HPDE6-E6E7 (cell line): ENCODE results near the gene C14orf93.

Experiments used
- DNase-seq: peaks from one replicate; pipeline ENCODE4 v3.0.0; 2011; ENCODE audit warnings: missing footprints; ENCODE audit errors: extremely low spot score

Gene C14orf93

DNA sequence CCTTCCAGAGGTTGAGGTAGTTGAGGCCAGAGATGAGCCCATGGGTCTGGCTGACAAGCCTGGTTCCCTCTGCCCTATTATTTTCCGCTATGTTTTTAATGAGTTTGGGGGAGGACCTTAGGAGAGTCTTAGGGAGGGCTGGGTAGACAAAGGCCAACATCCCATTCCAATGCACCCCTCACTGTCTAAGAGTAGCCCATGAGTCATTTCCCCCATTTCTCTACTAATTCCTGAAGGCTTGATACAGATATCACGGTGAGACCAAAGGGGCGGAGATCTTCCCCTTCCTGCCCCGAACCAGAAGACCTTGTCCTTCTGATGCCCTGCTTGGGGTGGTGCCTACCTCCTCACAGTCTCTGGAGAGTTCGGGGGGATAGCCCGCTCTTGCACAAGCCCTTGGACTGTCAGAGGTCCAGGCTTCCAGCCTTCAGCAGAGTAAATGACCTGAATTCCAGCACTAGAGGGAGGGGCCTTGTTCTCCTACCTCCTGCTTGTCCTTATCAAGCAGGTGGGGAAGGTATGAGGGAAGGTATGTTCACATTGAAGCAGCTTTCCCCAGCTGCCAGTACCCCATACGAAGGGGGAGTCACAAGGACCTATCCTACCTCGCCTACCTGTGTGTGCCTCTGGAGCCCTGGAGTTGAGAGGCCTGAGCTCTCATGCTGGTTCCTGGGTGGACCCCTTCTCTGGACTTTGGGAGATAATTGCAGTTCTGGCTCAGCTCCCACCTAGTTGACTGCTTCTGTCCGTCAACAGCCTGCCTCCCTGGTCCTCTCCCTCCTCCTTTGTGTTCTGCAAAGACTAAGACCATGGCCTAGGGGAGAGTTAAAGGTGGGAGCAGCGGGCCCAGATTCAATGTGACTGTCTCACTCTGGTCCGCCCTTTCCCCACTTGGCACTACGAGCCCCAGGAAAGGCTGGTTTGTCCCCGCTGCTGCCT, 35.7 kb upstream of the C14orf93 start:
- no peak for DNase-seq

DNA sequence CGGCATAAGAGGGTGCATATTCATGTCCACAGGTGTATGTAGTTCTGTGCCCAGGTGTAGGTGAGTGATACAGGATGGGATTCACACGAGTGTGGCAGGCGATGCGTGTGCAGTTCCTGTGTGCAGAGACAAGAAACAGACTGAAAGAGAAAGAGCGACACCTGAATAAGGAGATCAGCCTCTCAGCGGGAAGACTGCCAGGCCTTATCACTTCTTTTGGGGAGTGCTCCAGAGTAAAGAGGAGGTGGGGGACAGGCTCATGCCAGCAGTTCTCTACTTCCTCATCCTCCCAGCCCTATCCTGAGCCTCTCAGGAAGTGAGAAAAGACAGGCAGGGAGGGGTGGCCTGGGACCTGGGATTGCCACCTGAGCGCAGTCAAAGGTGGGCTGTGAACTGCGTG, 34.9 kb upstream of the C14orf93 start:
- no peak for DNase-seq

DNA sequence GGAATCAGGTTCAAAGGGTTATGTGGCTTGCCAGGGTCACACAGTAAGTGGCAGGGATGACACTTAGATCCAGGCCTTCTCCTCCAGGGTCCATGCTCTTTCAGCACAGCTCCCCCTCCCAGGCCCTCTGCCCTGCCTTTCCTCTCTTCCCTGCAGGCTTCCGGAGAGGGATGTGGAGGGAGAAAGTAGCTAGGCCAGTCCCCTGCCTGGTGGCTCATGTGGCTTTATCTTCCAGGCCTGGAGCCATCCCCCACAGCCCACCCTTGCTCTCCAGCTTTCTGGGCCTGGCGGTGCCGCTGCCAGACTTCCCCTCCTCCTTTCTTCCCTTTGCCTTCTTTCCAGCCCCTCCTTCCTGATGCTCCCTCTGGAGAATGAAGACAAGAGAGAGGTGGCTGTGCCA, 33.8 kb upstream of the C14orf93 start:
- no peak for DNase-seq

DNA sequence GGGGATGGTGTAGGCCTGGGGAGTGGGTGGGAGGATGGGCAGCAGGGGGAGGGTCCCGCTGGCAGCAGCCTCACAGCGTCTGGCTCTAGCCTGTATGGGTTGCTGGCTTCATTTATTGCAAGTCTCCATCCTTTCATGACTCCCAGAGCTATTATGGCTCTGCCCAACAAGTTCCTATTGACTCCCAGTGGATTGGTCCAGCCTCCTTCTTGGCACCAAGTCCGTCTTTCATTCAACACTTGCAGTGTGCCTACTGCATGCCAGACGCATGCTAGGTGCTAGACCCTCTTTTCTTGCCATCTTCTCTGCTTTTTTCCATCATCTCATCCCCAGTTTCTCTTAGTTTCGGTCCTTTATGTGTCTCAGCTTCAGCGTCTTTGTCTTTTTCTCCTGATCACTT, 33.2 kb upstream of the C14orf93 start:
- no peak for DNase-seq

DNA sequence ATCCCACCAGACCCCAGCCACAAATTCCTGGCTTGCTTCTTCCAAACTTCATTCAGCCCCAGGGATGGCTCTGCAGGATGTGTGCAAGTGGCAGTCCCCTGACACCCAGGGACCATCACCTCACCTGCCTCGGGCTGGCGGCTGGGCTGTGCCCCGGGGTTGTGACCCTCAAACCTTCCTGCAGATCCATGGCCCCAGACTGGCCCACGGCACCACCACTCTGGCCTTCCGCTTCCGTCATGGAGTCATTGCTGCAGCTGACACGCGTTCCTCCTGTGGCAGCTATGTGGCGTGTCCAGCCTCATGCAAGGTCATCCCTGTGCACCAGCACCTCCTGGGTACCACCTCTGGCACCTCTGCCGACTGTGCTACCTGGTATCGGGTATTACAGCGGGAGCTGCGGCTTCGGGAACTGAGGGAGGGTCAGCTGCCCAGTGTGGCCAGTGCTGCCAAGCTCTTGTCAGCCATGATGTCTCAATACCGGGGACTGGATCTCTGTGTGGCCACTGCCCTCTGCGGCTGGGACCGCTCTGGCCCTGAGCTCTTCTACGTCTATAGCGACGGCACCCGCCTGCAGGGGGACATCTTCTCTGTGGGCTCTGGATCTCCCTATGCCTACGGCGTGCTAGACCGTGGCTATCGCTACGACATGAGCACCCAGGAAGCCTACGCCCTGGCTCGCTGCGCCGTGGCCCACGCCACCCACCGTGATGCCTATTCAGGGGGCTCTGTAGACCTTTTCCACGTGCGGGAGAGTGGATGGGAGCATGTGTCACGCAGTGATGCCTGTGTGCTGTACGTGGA, 32.4 kb upstream of the C14orf93 start, which contains the start of gene PSMB11:
TSS of gene PSMB11 (plus strand) at position 51 of the 804 bp plus-strand sequence. CDS start at position 65, 14 bp downstream.
- no peak for DNase-seq

DNA sequence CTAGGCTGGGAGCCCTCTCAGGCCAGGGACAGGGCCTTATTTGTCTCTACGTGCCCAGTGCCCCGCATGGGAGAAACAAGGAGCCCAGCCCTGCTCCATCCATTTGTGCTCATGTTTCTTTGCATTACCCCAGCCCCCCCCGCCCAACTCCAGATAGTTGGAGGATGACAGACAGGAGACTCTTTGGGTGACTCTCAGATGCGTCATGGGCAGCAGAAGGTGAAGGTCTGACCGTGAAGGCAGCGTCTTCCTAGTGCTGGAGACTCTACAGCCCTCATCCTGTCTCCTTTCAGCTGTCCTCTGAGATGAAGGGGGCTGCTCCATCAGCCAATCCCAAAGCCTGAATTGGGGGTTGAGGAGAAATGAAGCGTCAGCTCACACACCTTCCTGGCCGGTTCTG, 31.8 kb upstream of the C14orf93 start:
- peak; percentile 56 for DNase-seq

DNA sequence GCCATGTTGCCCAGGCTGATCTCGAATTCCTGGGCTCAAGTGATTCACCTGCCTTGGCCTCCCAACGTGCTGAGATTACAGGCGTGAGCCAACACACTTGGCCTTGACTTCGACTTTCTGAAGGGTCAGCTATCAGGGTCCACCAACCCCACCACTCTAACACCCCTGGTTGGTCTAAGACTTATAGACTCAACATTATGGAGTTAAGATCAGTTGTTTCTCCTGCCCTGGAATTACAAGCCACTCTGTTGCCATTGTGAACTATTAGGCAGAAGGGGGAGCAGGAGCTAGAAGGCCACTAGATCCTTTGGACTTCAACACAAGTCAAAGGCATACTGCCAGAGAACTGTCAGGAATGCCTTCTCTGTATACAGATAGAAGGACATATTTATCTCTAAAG, 30.2 kb upstream of the C14orf93 start:
- DNase-seq, result no peak

DNA sequence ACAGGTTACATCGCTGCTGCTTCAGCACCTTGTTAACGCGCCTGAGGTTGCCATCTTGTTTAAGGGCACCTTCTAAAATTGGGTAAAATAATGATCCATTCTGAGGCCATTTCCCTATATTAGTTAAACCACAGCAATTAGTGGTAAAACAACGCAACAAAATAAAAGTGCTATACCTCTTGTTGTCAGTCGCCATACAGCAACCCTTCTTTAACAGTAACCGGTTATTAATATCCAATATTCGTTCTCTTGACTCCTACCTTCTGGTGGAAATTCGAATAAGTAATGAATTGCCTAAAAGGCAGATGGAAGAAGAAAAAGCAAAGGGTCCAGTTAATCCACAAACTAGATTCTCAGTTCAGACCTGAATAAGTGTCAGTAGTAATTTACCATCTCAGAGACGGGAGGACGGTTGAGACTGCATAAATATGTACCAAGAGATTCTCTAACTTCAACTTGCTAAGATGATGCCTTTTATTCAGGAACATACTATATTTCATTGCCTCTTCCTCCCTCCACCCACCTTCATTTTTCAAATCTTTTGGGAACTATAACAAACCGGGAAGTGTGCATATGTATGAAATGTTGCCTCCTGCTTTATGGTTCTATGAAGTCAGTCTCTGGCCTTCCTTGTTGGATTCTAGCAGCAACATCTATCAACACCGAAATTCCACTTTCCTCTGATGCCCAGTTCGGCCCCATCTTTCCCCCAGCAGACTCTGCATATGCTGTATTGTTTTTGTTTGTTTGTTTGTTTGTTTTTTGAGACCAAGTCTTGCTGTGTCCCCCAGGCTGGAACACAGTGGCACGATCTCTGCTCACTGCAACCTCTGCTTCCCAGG, 25.6 kb upstream of the C14orf93 start:
- no peak for DNase-seq

DNA sequence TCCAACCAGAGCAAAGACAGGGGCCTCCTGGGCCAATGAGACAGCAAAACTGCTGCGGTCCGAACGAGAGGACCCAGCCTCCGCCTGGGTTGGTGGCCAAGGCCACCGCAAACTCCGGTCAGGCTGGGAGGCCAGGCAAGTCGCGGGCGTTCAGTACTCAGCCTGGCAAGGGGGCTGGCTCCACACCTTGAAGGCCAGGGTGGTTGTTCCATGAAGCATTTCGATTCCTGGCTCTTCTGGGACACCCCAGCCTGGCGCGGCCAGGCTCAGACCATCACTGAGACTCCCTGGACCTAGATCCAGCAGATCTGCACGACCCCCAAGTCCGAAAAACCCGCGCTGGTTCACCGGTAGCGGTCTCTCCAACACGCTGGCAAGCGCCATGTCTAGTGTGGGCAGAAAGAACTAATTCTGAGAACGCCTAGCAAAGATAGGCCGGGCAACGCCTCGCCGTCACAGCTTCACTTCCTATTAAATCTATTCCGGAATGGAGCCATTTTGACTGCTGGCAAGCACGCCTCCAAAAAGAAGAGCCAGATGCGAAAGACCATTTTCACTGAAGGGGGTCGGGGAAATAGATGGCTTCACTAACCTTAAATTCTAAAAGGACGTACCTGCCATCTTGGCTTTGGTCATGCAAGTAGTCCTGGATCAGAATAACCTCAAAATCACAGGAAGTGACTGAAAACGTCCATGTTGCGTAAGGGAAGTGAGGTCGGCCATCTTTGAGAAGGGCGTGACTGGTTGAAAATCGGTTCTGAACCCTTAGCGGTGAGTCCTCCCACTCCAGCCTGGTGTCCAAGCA, 24.8 kb upstream of the C14orf93 start, which contains the start of gene PSMB5:
TSS of gene PSMB5 (minus strand) at position 403 of the 805 bp plus-strand sequence. CDS start at position 384, 19 bp downstream.
- DNase-seq, result peak; percentile 96

DNA sequence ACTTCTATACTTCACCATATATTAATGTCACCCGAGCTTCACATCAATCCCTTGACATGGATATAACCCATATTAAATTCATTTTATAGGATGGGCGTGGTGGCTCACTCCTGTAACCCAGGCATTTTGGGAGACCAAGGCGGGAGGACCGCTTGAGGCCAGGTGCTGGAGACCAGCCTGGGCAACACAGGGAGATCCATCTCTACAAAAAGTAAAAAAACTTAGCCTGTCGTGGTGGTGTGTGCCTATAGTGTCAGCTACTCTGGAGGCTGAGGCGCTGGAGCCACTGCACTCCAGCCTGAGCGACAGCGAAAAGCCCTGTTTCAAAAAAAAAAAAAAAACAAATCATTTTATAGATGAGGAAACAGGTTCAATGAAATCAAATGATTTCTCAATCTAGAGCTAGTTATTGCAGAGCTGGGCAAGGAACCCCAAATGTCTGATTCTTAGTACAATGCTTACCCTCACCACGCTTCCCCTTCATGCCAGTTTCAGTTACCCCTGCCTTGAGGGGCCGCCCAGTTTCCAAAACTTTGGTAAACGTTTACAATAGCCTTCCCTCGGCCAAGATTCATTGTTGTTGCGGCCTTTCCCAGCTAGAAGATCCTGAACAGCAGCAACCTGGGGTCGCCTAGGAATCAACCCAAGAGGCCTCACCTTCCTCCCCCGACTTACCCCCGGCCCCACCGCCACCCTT, 24.0 kb upstream of the C14orf93 start:
- no peak for DNase-seq

DNA sequence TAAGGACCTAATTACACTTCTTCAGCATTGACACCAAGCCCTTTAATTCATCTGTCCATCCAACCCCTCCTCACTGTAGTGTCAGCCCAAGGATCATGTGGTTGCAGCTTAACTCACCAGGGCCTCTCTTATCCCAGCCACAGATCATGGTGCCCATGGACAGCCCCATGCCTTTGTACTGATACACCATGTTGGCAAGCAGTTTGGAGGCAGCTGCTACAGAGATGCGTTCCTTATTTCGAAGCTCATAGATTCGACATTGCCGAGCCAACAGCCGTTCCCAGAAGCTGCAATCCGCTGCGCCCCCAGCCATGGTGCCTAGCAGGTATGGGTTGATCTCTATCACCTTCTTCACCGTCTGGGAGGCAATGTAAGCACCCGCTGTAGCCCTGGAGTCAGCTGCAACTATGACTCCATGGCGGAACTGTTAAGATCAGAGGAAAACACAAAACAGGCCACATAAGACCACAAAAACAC, 23.3 kb upstream of the C14orf93 start:
- no peak for DNase-seq

DNA sequence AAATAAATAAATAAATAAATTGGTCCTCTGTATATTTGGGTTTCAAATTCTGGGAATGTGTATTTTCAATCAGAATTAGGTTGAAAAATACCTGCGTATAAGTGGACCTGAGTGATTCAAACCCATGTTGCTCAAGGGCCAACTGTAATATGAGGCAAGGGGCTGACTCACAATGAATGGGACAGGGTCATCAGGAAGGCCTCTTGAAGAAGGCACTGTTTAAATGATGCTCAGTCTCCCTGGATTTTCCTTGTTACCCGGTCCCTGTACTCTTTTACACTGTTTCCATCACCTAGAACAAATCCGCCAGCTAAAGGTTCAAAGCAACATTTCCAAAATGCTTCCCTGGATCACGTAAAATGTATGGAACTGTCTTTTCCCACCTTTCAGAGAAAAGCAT, 21.0 kb upstream of the C14orf93 start:
- no peak for DNase-seq

DNA sequence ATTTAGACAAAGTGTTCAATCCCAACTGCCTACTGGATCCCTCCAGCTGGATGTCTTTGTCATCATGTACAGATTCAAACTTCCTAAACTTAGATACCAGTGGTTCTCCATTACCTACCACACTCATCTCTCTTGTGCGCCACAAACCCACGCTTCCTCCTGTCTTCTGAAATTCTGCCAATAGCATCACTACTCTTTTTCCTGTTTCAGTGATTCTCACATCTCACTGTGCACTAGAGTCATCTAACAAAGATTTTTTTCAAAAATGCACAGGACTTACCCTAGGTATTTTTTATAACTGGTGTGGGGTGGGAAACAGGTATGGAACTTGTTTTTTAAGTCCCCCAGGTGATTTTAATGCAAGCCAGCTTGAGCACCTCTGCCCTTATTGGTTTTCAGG, 18.9 kb upstream of the C14orf93 start:
- DNase-seq, result no peak

DNA sequence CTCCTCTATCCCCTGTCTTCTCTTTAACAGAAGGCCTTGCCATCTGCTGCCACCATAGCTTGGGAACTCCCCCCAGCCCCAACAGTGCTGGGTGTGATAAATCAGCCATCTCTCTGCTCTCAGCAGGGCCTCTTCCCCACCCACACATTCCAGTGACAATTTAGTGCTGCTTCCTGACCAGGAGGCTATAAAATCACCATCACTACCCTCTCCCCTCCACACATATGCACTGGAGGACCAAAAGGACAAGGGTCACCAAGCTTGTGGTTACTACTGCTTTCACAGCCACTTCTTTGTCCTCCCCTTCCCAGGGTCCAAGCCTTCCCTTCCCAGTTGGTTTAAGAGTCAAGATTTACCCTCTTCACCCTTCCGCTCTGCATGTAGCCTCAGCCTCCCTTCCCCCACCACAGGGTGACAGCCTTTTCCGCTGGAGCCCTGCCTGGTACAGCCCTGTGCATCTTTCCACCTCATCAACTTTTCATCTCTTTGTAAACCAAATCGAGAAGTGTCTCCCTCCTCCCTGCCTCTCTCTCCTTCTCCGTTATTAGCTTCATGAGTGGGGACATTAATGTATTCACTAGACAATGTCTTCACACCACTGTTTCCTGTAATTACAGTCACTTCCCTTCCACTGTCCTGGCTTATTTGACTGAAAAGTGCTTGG, 15.3 kb upstream of the C14orf93 start:
- DNase-seq, result no peak

DNA sequence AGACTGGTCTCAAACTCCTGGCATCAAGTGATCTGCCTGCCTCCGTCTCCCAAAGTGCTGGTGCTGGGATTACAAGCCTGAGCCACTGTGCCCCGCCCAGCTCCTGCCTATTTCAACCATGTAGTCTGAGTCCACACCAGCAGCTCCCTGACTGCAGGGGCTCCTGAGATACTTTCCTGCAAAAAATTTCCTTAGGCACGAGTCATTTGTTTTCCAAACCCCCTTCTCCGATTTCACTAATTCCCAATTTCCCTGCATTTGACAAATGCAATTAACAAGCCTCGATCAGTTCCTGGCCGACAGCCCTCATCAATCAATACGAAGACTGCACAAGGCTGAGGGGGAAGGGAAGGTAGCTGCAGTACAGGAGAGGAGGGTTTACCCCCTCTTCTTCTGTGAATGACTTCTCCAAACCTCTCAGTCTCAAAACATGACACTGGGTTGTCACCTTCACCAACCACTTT, 14.7 kb upstream of the C14orf93 start:
- DNase-seq, result no peak

DNA sequence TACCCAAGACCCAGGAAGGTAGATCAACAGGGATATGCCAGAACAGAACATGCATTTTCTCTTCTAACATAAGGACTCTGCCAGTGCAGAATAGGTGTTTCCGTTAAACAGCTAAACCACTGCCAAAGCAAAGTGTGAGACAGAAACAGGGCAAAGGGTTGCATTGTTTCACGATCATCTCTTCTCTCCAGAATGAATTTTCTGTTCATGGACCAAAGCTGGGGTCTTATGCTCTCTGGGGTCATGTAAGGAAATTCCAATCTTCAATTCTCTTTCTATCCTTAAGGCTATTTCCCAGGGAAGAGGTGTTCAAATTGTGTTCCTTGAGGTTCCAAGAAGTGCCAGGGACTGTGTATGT, 13.8 kb upstream of the C14orf93 start:
- DNase-seq, result no peak

DNA sequence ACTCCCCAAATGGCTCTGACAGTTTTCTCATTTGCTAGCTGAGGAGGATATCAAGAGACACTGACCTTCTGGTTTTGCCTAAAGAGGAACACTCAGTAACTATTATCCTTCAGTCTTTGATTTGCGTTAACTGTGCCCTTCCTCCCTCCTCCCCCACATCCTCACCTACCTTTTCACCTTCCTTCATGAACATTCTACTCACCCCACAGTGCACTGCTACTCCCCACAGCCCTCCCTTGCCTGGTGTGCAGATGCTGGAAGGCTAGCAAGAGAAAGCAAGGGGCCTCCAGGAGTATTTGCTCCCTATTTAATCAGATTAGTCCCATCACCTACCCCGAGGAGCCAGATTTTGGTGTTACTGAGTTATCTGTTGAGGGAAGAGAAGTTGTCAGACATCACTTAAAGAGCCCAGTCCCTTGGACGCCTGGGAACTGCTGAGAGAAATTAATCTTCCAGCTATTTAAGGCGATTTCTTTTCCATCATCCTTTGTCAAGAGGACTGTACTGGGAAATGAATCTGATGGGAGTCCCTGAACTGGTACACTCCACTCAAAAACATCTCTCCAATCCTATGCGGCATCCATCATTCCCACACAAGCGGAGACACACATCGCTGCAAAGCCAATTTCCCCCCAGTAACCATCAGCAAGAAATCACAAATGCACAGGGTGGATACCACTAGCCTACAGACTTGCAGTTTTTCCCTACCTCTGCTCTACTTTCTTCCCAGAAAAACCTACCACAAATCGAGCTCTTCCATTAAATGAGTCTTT, 13.3 kb upstream of the C14orf93 start:
- DNase-seq, result no peak

DNA sequence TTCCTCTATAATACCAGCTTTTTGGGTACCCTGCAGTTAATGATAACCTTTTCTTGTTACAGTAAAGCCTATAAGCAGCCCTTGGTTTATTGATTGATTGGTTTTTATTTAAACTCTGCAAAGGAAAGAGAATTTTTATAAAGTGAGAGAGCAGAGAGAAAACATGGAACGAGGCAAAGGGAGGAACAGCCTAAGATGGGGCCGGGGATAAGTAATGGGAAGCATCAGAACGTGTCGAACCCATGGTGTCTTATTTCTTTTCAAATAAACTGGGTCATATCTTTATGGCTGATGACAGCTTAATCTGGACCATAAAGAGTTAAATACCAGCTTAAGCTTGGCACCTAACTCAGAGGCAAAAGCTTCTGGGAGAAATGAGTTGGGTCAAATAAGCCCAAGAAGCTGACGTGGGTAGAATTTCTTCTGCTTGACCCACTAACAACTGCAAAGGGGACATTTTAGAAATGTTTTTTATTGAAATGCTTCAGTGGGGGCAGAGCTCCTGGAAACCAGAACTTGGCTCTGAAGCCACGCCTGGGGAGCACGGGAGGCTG, 12.0 kb upstream of the C14orf93 start:
- no peak for DNase-seq
